GM12892 (cell line): ENCODE data around the gene RORB.

ENCODE experiments used
- POLR2A ChIP-seq: IDR thresholded peaks from 2 replicates; pipeline ENCODE4 v1.6.1; 2011; ENCODE audit warnings: low read depth, low read length, control low read depth
- POLR2AphosphoS5 ChIP-seq: IDR thresholded peaks from 2 replicates; pipeline ENCODE4 v1.6.1; 2011; ENCODE audit warnings: low read depth, low read length, control low read depth
- TAF1 ChIP-seq: IDR thresholded peaks from 2 replicates; pipeline ENCODE4 v1.6.1; 2011; ENCODE audit warnings: low read depth, mild to moderate bottlenecking, control low read depth, low read length, borderline replicate concordance

- TF ChIP-seq POLR2A = no peak
- TF ChIP-seq TAF1 = no peak
- no peak for TF ChIP-seq POLR2AphosphoS5
Observed at GRCh38 chr9:74533253-74533652, 36.1 kb downstream of the RORB start.
